ENCODE results near the gene NEUROD4. TPM values are rescaled to one million over a fixed set of nuclear protein-coding genes. Genes with fewer than 3 reads are reported as not detected.

The NEUROD4 gene
- total and polyA plus RNA-seq, 2 experiments from 2014 or later = 0.07 to 0.13 TPM

DNA sequence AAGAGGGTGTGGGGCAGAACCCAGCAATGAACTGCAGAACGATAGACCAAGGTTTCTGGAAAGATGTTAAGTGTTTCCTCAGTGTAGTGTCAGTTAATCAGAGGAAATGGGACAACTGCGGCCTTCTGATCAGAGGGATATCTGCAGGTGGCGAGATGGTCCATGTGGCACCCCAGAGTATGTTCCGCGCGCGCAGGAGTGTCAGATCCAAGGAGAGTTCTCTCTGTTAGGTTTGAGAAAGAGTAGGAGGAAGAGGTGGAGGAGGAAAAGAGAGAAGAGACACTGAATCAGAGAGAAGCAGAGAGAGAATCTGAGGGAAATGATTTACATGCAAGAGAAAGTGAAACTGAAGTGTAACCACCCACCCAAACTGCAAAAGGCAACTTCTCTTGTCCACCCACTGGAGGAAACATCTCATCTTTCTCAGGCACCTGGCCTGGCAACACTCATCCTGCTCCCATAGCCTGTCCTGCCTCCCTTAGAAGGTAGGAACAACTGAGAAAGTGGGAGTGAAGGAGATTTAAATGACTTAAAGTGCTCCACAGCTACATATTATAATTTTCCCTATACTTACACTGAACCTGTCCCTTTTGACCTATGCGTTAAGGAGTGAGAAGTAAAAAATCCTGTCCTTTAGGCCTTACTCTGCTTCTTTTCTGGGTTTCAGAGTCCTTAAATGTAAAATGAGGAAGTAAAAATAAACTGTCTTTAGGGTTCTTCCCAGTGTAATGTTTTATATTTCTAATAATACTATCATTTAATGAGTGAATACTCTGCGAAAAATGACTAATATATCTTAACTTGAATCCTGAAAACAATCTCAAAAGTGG, 28.4 kb upstream of the NEUROD4 start:
- H3K27ac Mint-ChIP-seq = no peak overlapping the region
- TF ChIP-seq POLR2AphosphoS5 (IDR thresholded peaks at IDR 0.05; ENCODE audit: low read depth) (no peak), NANOG (IDR thresholded peaks at IDR 0.05; ENCODE audit: borderline replicate concordance) (no peak), STAT1 (IDR thresholded peaks at IDR 0.05; ENCODE audit: unreplicated experiment) (no peak), JUNB (IDR thresholded peaks at IDR 0.05; ENCODE audit: unreplicated experiment) (no peak), ZNF114 (CRISPR knock-in tag; IDR thresholded peaks at IDR 0.05) (no peak), EZH2phosphoT487 (IDR thresholded peaks at IDR 0.05; ENCODE audit: unreplicated experiment) (no peak), EZH2 (IDR thresholded peaks at IDR 0.05; ENCODE audit: low read depth, unreplicated experiment) (no peak), CREB1 (CRISPR knock-in tag; IDR thresholded peaks at IDR 0.05; ENCODE audit: low read depth) (no peak)
- TF ChIP-seq, protein P1, sequence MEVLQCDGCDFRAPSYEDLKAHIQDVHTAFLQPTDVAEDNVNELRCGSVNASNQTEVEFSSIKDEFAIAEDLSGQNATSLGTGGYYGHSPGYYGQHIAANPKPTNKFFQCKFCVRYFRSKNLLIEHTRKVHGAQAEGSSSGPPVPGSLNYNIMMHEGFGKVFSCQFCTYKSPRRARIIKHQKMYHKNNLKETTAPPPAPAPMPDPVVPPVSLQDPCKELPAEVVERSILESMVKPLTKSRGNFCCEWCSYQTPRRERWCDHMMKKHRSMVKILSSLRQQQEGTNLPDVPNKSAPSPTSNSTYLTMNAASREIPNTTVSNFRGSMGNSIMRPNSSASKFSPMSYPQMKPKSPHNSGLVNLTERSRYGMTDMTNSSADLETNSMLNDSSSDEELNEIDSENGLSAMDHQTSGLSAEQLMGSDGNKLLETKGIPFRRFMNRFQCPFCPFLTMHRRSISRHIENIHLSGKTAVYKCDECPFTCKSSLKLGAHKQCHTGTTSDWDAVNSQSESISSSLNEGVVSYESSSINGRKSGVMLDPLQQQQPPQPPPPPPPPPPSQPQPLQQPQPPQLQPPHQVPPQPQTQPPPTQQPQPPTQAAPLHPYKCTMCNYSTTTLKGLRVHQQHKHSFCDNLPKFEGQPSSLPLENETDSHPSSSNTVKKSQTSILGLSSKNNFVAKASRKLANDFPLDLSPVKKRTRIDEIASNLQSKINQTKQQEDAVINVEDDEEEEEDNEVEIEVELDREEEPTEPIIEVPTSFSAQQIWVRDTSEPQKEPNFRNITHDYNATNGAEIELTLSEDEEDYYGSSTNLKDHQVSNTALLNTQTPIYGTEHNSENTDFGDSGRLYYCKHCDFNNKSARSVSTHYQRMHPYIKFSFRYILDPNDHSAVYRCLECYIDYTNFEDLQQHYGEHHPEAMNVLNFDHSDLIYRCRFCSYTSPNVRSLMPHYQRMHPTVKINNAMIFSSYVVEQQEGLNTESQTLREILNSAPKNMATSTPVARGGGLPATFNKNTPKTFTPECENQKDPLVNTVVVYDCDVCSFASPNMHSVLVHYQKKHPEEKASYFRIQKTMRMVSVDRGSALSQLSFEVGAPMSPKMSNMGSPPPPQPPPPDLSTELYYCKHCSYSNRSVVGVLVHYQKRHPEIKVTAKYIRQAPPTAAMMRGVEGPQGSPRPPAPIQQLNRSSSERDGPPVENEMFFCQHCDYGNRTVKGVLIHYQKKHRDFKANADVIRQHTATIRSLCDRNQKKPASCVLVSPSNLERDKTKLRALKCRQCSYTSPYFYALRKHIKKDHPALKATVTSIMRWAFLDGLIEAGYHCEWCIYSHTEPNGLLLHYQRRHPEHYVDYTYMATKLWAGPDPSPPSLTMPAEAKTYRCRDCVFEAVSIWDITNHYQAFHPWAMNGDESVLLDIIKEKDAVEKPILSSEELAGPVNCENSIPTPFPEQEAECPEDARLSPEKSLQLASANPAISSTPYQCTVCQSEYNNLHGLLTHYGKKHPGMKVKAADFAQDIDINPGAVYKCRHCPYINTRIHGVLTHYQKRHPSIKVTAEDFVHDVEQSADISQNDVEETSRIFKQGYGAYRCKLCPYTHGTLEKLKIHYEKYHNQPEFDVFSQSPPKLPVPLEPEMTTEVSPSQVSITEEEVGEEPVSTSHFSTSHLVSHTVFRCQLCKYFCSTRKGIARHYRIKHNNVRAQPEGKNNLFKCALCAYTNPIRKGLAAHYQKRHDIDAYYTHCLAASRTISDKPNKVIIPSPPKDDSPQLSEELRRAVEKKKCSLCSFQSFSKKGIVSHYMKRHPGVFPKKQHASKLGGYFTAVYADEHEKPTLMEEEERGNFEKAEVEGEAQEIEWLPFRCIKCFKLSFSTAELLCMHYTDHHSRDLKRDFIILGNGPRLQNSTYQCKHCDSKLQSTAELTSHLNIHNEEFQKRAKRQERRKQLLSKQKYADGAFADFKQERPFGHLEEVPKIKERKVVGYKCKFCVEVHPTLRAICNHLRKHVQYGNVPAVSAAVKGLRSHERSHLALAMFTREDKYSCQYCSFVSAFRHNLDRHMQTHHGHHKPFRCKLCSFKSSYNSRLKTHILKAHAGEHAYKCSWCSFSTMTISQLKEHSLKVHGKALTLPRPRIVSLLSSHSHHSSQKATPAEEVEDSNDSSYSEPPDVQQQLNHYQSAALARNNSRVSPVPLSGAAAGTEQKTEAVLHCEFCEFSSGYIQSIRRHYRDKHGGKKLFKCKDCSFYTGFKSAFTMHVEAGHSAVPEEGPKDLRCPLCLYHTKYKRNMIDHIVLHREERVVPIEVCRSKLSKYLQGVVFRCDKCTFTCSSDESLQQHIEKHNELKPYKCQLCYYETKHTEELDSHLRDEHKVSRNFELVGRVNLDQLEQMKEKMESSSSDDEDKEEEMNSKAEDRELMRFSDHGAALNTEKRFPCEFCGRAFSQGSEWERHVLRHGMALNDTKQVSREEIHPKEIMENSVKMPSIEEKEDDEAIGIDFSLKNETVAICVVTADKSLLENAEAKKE (CRISPR knock-in tag; IDR thresholded peaks at IDR 0.05) = no peak
- TF ChIP-seq, protein P2, sequence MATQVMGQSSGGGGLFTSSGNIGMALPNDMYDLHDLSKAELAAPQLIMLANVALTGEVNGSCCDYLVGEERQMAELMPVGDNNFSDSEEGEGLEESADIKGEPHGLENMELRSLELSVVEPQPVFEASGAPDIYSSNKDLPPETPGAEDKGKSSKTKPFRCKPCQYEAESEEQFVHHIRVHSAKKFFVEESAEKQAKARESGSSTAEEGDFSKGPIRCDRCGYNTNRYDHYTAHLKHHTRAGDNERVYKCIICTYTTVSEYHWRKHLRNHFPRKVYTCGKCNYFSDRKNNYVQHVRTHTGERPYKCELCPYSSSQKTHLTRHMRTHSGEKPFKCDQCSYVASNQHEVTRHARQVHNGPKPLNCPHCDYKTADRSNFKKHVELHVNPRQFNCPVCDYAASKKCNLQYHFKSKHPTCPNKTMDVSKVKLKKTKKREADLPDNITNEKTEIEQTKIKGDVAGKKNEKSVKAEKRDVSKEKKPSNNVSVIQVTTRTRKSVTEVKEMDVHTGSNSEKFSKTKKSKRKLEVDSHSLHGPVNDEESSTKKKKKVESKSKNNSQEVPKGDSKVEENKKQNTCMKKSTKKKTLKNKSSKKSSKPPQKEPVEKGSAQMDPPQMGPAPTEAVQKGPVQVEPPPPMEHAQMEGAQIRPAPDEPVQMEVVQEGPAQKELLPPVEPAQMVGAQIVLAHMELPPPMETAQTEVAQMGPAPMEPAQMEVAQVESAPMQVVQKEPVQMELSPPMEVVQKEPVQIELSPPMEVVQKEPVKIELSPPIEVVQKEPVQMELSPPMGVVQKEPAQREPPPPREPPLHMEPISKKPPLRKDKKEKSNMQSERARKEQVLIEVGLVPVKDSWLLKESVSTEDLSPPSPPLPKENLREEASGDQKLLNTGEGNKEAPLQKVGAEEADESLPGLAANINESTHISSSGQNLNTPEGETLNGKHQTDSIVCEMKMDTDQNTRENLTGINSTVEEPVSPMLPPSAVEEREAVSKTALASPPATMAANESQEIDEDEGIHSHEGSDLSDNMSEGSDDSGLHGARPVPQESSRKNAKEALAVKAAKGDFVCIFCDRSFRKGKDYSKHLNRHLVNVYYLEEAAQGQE (IDR thresholded peaks at IDR 0.05; ENCODE audit: unreplicated experiment) = no peak
- TF ChIP-seq, protein P3, sequence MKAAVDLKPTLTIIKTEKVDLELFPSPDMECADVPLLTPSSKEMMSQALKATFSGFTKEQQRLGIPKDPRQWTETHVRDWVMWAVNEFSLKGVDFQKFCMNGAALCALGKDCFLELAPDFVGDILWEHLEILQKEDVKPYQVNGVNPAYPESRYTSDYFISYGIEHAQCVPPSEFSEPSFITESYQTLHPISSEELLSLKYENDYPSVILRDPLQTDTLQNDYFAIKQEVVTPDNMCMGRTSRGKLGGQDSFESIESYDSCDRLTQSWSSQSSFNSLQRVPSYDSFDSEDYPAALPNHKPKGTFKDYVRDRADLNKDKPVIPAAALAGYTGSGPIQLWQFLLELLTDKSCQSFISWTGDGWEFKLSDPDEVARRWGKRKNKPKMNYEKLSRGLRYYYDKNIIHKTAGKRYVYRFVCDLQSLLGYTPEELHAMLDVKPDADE (IDR thresholded peaks at IDR 0.05) = no peak
- TF ChIP-seq, protein P4, sequence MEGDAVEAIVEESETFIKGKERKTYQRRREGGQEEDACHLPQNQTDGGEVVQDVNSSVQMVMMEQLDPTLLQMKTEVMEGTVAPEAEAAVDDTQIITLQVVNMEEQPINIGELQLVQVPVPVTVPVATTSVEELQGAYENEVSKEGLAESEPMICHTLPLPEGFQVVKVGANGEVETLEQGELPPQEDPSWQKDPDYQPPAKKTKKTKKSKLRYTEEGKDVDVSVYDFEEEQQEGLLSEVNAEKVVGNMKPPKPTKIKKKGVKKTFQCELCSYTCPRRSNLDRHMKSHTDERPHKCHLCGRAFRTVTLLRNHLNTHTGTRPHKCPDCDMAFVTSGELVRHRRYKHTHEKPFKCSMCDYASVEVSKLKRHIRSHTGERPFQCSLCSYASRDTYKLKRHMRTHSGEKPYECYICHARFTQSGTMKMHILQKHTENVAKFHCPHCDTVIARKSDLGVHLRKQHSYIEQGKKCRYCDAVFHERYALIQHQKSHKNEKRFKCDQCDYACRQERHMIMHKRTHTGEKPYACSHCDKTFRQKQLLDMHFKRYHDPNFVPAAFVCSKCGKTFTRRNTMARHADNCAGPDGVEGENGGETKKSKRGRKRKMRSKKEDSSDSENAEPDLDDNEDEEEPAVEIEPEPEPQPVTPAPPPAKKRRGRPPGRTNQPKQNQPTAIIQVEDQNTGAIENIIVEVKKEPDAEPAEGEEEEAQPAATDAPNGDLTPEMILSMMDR (conservative IDR thresholded peaks at IDR 0.05; ENCODE audit: low read depth in 2 of 2) = no peak
- no peak for ATAC-seq

More for the DNA sequence above, 28.4 kb upstream of the NEUROD4 start:
- Histone ChIP-seq H3K27ac (ENCODE audit: low read depth) (no peak overlapping the region), H3K79me2 (replicated peaks; ENCODE audit: insufficient read depth) (no peaks in the 10 kb centered on the region), H3K36me3 (ENCODE audit: insufficient read depth) (no peaks in the 10 kb centered on the region), H4K20me1 (replicated peaks; ENCODE audit: insufficient read depth) (no peaks in the 10 kb centered on the region), H3F3A (replicated peaks; ENCODE audit: low read depth) (no peaks in the 10 kb centered on the region), H2AFZ (no peak overlapping the region; the same call in 1 of the 2 replicates), H3K4me1 (ENCODE audit: insufficient read depth) (no peaks in the 10 kb centered on the region), H3K4me2 (no peak overlapping the region), H3K9me2 (ENCODE audit: insufficient read depth) (no peaks in the 10 kb centered on the region), H3K27me3 (ENCODE audit: insufficient read depth) (no peaks in the 10 kb centered on the region), H3K4me3 (no peak overlapping the region)
- Mint-ChIP-seq H3K9me3 (no peaks in the 10 kb centered on the region; the same call in 2 of the 3 replicates), H3K36me3 (ENCODE audit: low read depth) (no peaks in the 10 kb centered on the region; the same call in 2 of the 3 replicates), H3K27me3 (ENCODE audit: insufficient read depth, low read depth, poor library complexity) (peaks cover 2% of the 10 kb centered on the region), H3K4me3 (no peak overlapping the region), H3K4me1 (peaks cover 4% of the 10 kb centered on the region)
- DNase-seq (ENCODE audit: low spot score) = no peak
